ENCODE data around the gene CROCC2. TPM values are rescaled to one million over a fixed set of nuclear protein-coding genes. Genes with fewer than 3 reads are reported as not detected.

Gene CROCC2
- polyA plus RNA-seq, 1 of the 3 experiments (the other 2 are of a cell fraction) = not detected

DNA sequence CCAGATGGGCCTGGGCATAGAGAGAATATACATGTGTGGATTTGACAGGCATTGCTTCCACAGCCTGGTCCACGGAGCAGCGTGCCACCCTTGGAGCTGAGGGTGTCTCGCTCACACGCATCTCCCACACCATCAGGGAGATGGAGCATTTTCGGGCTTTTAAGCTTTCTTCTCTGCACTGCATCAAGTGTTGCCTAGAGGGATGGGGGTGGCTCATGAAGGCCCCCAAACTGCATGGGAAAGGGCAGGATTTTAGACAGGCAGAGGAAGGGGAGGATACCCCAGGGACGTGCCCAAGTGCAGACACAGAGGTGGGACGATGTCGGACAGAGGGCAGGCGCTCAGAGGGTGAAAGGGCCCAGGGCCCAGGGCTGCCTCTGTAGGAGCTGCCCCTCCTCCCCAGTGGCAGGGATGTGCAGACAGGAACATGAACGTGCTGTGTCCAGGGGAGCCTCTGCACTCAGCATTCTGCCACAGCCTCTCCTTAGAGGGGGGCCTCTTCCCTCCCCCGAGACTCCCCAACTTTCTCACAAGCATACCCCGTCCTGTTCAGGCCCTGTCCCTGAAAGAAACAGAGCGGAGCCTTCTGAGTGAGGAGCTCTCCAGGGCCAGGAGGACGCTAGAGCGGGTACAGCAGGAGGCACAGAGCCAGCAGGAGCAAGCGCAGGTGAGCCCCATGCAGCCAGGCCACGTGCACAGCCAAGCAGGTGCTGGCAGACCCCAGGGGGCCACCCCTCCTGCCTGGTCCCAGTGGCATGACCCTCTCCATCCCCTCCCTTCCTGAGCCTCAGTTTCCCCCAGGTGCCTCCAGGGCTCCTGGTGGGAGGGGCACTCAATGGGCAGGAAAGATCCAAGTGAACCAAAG is 49.4 kb downstream of the CROCC2 start:
- Histone ChIP-seq H3K9me3 (no peaks in the 10 kb centered on the region), H2AFZ (ENCODE audit: low read depth) (no peak overlapping the region), H3K27ac (ENCODE audit: low read depth in 2 of 2, low read length in 1 of 2) (peak overlapping the region in 1 of 2 experiments; percentile 44; a peak in 1 of 4 replicates), H3K9ac (no peak overlapping the region), H3K4me2 (no peak overlapping the region), H3K9me2 (no peaks in the 10 kb centered on the region), H3K4me1 (ENCODE audit: control insufficient read depth in 1 of 2, insufficient read depth in 2 of 2, low read depth in 1 of 2, low read length in 1 of 2) (peaks cover 0 to 52% of the 10 kb centered on the region in 2 experiments; a peak in 1 of 4 replicates), H3K36me3 (replicated peaks in 1 of 2; ENCODE audit: control insufficient read depth in 1 of 2, insufficient read depth in 2 of 2, low read length in 1 of 2) (no peaks in the 10 kb centered on the region), H3K4me3 (ENCODE audit: low read depth in 2 of 2, low read length in 1 of 2) (no peak overlapping the region), H3K27me3 (ENCODE audit: insufficient read depth) (no peaks in the 10 kb centered on the region), H3F3A (replicated peaks; ENCODE audit: insufficient read depth) (no peaks in the 10 kb centered on the region), H4K20me1 (ENCODE audit: insufficient read depth) (no peaks in the 10 kb centered on the region), H3K79me2 (ENCODE audit: insufficient read depth) (no peaks in the 10 kb centered on the region)
- CTCF ChIA-PET = interaction anchor here (0.5 to 2.1 kb wide), 8 partner anchors 9 to 149 kb away, joined by 3 to 12 read pairs (median 3); no protein-coding TSS in a partner anchor
- POLR2A ChIA-PET = interaction anchor here (0.6 kb wide), 1 partner anchor 390 kb away, joined by 3 read pairs; no protein-coding TSS in a partner anchor
- no peak for TF ChIP-seq GATA2 (CRISPR knock-in tag; IDR thresholded peaks at IDR 0.05)
- no peak for TF ChIP-seq RCOR1 (IDR thresholded peaks at IDR 0.05; ENCODE audit: low read length)
- TF ChIP-seq RAD21 (IDR thresholded peaks at IDR 0.05; ENCODE audit: low read length) = no peak
- TF ChIP-seq EP300 (IDR thresholded peaks at IDR 0.05; ENCODE audit: borderline replicate concordance in 1 of 2, low read depth in 1 of 2, low read length in 1 of 2) = no peak
- no peak for TF ChIP-seq ZBTB33 (IDR thresholded peaks at IDR 0.05; ENCODE audit: borderline replicate concordance, low read depth)
- no peak for TF ChIP-seq EZH2phosphoT487 (IDR thresholded peaks at IDR 0.05; ENCODE audit: borderline replicate concordance, low read depth)
- no peak for TF ChIP-seq JUND (IDR thresholded peaks at IDR 0.05)
- no peak for TF ChIP-seq FOSL2 (IDR thresholded peaks at IDR 0.05; ENCODE audit: borderline replicate concordance, low read depth)
- no peak for TF ChIP-seq MEF2A (IDR thresholded peaks at IDR 0.05; ENCODE audit: borderline replicate concordance, low read depth)
- no peak for TF ChIP-seq USF1 (IDR thresholded peaks at IDR 0.05; ENCODE audit: borderline replicate concordance, low read depth)
- no peak for TF ChIP-seq TEAD4 (IDR thresholded peaks at IDR 0.05; ENCODE audit: borderline replicate concordance, insufficient read depth)
- no peak for TF ChIP-seq CHD2 (IDR thresholded peaks at IDR 0.05; ENCODE audit: low read length, partially characterized antibody)
- no peak for TF ChIP-seq FOXM1 (IDR thresholded peaks at IDR 0.05; ENCODE audit: low read depth)
- TF ChIP-seq MAX (IDR thresholded peaks at IDR 0.05; ENCODE audit: low read depth) = no peak
- no peak for TF ChIP-seq IRF3 (IDR thresholded peaks at IDR 0.05; ENCODE audit: low read depth, low read length)
- TF ChIP-seq POLR2AphosphoS5 (IDR thresholded peaks at IDR 0.05; ENCODE audit: low read depth, low read length) = no peak
- TF ChIP-seq, protein P1, sequence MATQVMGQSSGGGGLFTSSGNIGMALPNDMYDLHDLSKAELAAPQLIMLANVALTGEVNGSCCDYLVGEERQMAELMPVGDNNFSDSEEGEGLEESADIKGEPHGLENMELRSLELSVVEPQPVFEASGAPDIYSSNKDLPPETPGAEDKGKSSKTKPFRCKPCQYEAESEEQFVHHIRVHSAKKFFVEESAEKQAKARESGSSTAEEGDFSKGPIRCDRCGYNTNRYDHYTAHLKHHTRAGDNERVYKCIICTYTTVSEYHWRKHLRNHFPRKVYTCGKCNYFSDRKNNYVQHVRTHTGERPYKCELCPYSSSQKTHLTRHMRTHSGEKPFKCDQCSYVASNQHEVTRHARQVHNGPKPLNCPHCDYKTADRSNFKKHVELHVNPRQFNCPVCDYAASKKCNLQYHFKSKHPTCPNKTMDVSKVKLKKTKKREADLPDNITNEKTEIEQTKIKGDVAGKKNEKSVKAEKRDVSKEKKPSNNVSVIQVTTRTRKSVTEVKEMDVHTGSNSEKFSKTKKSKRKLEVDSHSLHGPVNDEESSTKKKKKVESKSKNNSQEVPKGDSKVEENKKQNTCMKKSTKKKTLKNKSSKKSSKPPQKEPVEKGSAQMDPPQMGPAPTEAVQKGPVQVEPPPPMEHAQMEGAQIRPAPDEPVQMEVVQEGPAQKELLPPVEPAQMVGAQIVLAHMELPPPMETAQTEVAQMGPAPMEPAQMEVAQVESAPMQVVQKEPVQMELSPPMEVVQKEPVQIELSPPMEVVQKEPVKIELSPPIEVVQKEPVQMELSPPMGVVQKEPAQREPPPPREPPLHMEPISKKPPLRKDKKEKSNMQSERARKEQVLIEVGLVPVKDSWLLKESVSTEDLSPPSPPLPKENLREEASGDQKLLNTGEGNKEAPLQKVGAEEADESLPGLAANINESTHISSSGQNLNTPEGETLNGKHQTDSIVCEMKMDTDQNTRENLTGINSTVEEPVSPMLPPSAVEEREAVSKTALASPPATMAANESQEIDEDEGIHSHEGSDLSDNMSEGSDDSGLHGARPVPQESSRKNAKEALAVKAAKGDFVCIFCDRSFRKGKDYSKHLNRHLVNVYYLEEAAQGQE (IDR thresholded peaks at IDR 0.05; ENCODE audit: low read depth, low read length) = no peak
- TF ChIP-seq RXRA (IDR thresholded peaks at IDR 0.05; ENCODE audit: borderline replicate concordance, low read depth) = no peak
- 52% methylated on average over 12 of the region's 17 CpGs for WGBS (ENCODE audit: low lambda C conversion rate)
- peak; percentile 41 for DNase-seq
